PC-9 (cell line): ENCODE data around the gene FAM184A.

ENCODE experiments used
- EZH2 ChIP-seq: fragments of 200-600 bp; sonication (generic); IDR thresholded peaks from 2 replicates; pipeline ENCODE4 v1.8.0; 2017; ENCODE audit warnings: antibody characterized with exemption, low read depth
- TF ChIP-seq, protein P1 (sequence below): fragments of 200-600 bp; sonication (generic); conservative IDR thresholded peaks from 2 replicates; pipeline ENCODE4 v1.6.1; 2017; ENCODE audit warnings: mixed run types, antibody characterized with exemption, mild to moderate bottlenecking, moderate library complexity

DNA sequence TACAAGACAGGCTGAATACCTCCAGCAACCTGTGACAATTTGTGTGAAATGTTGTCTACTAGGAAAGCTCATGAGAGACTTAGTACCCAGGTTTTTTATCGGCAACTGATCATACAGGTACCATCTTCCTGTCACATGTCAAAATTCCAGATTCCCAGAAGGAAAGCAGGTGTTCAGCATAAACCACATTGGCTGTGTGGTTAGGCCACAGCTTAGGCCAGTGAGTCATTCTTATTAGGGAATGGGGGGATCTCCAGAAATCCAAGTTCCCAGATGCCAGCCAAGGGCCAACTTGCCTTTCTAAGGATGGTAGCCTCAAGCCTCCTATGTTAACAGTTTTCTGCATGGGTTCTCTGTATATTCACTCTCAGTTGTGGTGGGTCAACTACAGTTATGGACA is 65.9 kb downstream of the FAM184A start:
- TF ChIP-seq, protein P1, sequence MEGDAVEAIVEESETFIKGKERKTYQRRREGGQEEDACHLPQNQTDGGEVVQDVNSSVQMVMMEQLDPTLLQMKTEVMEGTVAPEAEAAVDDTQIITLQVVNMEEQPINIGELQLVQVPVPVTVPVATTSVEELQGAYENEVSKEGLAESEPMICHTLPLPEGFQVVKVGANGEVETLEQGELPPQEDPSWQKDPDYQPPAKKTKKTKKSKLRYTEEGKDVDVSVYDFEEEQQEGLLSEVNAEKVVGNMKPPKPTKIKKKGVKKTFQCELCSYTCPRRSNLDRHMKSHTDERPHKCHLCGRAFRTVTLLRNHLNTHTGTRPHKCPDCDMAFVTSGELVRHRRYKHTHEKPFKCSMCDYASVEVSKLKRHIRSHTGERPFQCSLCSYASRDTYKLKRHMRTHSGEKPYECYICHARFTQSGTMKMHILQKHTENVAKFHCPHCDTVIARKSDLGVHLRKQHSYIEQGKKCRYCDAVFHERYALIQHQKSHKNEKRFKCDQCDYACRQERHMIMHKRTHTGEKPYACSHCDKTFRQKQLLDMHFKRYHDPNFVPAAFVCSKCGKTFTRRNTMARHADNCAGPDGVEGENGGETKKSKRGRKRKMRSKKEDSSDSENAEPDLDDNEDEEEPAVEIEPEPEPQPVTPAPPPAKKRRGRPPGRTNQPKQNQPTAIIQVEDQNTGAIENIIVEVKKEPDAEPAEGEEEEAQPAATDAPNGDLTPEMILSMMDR = no peak
- TF ChIP-seq EZH2 = no peak
